GM18517 (cell line): ENCODE measurements around the gene C8G.

Experiments
- ATAC-seq: cut with Tn5 transposase; IDR thresholded peaks from one replicate; pipeline ENCODE4 v1.9.1; 2021; ENCODE audit warnings: mild to moderate bottlenecking, moderate library complexity; ENCODE audit not compliant: unreplicated experiment

C8G gene

DNA sequence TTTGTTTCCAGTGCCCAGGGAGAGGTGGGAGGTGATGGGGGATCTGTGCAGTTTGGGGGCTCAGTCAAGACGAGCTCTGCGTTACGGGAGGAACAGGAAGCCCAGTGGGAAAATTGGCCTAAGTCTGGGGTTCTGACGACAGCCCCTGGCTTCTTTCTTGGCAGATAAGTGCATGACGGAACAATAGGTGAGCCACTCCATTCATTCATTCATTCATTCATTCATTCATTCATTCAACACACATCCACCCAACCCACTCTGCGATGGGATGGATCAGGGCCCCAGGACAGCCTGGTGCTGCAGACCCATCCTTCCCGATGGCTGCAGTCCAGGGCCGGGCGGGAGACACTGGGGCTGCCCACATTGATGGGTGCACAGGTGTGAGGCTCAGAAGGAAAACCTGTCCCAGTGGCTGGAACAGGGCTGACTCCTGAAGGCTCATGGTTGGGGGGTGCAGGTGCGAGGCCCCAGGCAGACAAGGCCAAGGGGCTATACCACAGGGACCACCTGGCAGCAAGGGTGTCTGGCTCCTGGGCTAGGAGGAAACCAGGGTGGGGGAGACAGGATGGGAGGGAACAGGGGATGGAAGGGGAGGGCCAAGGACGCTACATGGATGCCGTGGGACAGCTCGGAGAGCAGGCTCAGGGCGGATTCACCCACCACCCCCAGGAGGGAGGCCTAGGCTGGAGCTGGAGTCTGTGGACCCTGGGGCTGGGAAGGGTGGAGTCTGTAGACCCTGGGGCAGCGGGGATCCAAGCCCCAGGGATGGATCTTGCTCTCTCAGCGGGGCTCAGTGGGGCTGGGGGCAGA, 35.8 kb downstream of the C8G start:
- no peak for ATAC-seq

DNA sequence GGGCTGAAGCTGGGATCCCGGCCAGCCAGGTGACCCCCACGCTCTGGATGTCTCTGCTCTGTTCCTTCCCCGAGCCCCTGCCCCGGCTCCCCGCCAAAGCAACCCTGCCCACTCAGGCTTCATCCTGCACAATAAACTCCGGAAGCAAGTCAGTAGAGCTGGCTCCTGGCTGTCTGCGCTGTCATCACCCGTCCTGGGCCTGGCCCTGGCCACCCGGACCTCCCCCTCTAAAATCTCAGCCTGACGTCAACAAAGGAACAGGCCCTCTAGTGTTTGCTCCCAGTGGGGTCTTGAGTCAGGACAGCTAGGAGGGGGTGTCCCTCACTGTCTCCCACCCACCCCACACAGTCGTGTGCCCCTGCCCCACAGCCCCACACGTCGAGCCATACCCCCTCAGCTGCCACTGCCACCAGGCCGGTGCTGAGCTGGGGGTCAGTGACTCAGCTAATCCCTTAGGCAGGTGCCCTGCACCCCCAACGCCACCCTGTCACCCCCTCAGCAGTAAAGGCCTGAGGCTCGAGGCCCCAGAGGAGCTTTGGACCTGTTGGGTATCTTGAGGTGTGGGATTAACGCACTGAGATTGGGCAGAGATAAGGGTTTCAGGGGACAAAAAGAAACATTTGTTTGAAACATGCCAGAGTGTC, 36.7 kb downstream of the C8G start:
- ATAC-seq = no peak

DNA sequence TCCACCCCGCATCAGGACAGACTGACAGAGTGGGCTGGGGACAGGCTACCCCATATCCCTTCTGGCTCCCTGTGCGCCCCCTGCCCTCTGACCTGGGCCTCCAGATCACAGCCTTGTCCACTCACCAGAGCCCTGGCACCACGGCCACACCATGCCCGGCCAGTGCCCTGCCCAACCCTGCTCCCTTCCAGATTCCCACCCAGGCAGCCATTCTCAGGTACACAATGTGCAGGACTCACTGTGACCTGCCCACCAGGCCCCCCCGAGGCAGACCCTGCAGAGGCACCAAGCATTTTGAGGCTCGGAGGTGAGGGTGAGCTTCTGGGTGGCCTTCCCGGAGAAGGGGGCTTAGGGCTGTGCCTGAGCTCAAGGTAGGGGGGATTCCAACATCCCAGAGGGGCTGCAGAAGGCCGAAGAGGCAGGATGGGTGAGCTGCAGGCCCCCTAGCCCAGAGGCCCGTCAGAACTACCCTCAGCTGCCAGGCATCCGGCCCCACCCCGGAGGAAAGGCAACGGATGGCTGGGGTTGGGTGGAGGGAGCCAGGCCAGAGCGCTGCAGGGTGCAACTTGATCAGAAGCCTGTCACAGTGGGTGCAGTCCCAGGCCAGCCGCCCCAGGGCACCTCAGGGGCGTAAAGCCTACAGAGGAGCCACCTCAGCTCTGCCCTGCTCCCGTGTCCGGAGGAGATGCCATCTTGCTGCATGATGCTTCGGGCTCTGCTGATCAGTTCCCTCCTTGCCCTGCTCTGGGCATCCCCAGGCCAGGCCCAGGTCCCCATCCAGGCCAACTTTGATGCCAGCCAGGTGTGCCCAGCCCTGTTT, 37.4 kb downstream of the C8G start, which contains the start of gene LCNL1:
TSS of gene LCNL1 (plus strand) at position 762 of the 820 bp plus-strand sequence. CDS start 594 bp downstream, outside the sequence.
- no peak for ATAC-seq

DNA sequence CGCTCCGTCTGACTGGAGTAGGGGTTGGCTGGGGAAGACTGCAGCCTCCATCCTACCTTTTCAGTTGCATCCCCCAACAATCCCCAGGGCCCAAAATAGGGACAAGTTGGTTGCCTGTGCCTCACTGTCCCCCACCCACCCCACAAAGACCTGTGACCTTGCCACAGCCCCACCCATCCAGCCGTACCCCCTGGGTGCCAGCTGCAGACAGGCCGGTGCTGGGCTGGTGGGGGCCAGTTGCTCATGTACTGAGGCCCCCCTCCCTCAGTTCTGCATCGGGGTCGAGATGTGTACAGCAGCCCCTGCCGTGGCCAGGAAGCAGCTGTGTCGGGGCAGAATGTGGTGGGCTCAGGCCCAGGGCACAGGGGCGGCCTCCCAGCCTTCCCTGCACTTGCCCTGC, 38.1 kb downstream of the C8G start:
- ATAC-seq = no peak

DNA sequence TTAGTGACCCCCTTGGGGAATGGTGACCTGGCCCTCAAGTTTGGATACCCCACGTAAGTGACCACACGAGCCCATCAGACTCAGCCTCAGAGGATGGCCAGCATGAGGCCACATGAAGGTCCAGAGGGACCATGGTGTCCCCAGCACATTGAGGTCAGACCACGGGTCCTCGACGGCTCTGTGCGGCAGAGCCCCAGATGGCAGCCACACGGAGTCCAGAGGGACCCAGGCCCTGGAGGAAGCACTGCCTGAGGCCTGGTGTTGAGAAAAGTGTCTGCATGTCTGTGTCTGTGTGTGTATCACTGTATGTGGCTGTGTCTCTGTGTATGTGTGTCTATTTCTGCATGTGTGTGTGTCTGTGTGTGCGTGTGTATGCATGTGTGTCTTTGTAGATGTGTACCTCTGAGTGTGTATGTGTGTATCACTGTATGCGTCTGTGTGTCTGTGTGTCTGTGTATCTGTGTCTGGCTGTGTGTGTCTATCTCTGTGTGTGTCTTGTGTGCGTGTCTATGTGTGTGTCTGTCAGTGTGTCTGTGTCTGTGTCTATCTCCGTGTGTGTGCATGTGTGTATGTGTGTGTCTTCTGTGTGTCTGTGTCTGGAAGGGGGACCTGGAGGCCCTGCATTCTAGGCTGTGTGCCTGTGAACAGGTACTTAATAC, 38.7 kb downstream of the C8G start:
- no peak for ATAC-seq

DNA sequence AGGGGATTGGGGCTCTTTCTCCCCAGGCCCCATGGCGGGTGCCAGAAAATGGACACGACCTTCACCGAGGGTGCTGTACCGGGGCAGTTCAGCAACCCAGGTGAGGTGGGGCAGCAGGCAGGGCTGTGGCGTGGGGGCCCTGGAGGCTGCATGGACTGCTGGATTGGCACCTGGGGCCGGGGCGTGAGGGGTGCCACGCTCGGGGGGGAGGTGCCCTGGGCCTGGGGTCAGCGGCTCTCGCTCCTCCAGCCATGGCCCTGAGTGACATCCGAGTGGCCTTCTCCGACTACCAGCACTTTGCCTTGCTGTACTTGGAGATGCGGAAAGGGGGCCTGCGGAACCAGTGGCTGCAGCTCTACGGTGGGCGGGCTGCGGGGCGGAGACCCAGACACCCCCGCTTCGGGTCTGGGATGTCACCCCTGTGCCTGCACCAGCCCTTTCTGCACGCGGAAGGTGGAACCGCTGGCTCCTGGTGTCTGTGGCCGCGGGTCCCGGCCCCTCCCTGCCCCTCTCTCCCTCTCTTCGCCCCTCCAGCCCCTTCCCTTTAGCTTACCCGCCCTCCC, 39.5 kb downstream of the C8G start:
- ATAC-seq = no peak

DNA sequence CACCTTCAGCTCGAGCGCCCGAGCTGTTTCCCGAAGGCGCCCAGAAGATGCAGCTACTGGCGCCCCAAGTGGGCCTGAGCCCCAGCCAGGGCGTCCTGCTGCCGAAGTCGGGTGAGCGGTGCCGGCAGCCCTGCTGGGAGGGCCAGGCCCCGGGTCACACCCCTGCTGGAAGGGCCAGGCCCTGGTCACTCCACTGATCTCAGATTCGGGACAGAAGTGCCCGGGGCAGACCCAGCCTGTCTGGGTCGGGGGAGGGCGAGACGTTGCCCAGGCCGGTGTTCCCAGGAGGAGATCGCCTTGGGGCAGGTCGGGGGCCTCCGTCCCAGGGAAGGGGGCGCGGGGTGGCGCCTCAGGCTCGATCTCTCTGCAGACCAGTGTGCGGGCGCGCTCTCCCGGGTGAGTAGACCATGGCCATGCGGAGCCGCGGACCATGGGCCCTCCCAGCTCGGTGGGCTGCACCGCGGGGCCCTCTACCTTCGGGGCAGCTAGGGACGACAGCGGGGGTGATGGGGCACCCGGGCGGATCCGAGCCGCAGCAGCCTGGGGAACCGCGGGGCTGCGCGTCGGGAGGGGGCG, 40.1 kb downstream of the C8G start:
- no peak for ATAC-seq

DNA sequence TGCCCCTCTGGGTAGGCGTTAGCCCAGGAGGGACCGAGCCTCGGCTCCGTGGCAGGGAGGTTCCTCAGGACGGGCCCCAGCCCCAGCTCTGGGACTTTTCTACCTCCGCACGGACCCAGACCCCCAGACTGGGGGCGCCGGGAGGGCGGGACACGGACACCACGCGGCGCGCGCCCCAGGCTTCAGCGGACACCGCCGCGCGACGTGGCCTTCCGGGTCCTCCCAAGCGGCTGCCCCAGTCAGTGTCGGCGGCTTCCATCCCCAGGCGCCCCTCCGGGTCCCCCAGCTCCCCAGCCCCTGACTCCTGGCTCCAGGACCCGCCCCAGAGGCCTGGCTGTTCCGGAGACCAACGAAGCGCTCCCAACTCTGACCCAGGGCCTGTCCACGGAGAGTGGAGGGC, 40.8 kb downstream of the C8G start:
- ATAC-seq = no peak

DNA sequence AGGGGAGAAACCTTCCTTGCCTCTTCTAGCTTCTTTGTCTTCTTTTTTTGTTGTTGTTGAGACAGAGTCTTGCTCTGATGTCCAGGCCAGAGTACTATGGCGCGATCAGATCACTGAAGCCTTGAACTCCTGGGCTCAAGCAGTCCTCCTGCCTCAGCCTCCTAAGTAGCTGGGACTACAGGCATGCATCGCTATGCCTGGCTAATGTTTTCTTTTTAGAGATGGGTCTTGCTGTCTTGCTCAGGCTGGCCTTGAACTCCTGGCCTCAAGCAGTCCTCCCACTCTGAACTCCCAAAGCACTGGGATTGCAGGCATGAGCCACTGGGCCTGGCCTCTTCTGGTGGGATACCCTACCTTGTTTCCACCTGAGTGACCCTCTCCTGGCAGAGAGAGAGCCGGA, 43.8 kb downstream of the C8G start:
- no peak for ATAC-seq

DNA sequence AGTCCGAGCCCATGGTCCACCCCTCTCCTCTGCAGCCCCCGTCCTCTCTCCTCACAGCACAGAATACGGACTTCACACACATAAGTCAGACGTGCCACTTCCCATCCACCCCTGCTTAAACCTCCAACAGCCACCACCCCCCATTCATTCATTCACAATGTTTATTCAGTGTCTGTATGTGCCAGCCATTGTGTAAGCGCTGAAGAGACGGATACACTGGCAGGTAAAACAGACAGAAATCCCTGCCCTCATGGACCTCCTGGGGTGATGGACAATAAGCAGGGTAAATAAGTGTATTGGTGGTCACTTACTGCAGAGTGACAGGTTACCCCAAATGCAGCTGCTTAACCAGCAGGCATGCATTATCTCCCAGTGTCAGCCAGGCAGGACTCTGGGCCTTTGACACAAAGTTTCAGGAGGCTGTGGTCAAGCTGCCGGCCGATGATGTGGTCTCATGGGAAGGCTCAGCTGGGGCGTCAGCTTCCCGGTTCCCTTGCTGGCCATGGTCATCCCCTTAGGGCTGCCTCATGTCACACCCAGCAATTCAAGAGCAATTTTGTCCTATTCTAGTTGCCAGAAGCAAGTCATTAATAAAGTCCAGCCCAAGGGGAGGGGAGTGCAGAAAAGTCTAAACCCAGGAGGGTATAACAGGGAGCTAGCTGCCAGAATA, 45.3 kb downstream of the C8G start:
- no peak for ATAC-seq

DNA sequence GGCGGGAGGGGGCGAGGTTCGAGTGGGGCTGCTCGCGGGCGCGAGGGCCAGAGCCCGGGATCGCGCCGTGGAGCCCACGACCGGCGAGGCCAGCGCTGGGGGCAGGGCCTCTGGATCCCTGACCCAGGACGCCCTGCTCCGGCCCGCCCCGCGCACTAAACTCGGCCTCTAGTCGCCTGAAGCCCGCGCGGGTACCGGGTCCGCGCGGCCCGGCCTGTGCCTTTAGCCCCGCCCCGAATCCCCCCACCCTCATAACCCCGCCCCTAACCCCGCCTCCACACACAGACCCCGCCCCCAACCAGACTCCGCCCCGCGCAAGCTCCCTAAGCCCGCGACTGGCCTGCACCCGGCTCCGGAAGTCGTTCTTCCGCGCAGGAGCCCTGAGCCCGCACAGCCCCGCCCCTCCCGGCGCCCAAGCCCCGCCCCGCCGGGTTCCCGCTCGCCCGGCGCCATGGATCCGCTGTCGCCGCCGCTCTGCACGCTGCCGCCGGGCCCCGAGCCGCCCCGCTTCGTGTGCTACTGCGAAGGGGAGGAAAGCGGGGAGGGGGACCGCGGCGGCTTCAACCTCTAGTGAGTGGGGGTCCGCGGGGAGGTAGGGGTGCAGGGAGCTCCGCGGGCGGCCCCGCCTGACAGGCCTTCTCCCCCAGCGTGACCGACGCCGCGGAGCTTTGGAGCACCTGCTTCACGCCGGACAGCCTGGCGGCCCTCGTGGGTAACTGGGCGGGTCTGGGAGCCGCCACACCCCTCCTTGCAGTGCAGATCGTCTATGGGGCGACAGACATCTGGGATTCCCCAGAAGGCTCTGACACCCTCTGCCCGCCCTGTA, 47.2 kb downstream of the C8G start, which contains the start of gene PAXX:
TSS of gene PAXX (plus strand) at position 430 of the 826 bp plus-strand sequence. CDS start at position 452, 22 bp downstream.
- peak; percentile 71 for ATAC-seq

DNA sequence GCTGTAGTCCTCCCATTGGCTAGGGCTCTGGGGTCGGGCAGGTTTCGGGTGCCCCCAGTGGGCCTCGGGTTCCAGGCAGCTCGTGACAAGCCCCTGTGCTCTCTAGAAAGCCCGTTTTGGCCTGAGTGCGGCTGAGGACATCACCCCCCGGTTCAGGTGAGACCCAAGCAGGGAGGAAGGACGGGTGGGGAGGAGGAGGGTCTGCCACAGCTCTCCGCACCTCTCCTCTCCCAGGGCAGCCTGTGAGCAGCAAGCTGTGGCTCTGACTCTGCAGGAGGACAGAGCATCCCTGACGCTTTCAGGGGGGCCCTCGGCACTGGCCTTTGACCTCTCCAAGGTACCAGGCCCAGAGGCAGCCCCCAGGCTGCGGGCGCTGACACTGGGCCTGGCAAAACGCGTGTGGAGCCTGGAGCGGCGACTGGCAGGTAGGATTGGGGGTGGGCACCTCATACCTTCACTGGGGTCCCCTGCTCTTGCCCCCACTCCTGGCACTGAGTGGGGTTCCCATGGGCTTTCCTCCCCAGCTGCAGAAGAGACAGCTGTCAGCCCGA, 47.9 kb downstream of the C8G start:
- no peak for ATAC-seq

DNA sequence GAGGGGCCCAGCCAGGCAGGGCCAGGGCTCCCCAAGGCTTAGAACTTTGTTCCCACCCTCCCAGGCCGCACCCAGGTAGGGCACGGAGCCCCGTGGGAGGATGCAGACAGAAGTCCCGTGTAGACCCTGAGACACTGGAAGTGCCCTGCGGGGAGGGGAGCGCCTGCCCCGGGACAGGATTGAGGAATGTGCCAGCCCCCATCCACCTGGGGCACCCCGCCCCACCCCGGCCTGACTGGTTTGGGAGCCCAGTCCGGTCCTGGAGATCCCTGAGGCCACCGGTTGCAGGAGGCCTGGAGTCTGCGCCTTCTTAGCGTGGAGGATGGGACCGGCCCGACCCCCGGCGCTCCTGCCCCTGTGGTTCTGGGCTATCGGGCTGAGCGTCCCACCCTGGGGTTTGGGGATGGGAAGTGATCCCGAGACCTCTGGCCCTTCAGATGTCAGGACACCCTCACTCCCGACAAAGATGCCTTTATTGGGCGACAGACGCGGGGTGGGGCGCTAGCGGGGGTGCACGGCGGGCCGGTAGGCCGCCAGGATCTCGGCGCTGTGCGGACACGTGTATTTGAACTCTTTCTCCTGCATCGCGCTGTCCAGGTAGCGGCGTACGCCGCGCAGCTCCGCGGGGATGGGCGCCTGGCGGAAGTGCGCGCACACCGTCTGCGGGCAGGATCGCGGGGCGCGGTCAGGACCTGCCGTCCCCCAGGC, 49.3 kb downstream of the C8G start:
- no peak for ATAC-seq

DNA sequence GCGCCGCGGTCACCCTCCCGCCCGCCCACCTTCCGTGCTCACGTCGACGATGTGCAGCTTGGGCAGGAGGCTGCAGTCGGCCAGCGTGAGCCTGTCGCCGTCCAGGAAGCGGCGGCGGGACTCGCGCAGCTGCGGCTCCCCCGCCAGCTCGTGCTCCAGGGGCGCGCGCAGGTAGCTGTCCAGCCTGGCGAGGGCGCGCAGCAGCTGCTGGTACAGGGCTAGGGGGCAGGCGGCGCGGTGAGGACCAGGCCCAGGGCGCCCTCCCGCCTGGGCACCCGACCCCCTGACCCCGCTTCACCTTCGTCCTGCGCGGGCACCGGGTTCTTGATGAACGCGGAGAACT, 49.8 kb downstream of the C8G start:
- ATAC-seq = no peak

DNA sequence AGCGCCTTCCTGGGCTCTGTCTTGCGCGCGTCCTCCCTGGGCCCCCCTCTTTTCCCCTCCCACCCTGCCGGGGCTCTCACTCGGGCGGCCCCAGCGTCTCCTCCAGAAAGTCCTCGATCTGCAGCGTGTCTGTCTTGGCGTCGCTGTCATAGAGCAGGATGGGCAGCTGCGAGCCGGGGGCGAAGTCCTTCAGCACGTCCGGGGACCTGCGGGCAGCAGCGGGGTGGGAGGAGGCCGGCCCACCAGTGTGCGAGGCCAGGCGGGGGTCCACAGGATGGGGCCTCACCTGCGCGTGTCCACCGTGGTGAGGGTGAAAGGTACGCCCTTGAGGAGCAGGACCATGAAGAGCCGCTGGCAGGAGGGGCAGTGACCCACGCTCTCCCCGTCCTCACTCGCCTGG, 50.3 kb downstream of the C8G start:
- ATAC-seq = no peak

DNA sequence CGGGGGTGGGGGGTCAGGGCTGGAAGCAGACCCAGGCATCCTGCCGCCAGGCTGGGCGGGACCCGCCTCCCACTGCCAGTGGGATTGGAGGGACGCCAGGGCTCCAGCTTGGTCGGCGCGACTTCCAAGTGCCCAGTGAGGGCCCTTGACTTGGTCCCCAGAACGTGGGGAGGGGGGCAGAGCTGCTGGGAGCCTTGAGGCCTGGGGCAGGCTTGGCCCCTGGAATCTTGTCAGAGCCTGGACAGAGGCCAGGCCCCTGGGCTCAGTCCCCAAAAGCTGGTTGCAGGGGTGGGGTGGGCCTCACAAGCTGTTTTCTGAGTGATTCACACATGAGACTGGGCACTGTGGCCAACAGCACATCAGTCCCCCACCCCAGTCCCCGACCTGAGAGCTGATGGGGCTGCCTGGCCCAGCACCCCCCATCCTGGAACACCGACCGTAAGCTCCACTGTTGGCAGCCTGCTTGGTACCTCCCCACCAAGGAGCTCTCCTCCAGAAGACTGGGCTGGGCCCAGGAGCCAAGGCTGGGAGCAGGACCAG, 50.8 kb downstream of the C8G start:
- ATAC-seq = no peak
